Measurements from ENCODE around the gene COPB2.

- no peak for TF ChIP-seq CTCF (IDR thresholded peaks at IDR 0.05)
- no peak for TF ChIP-seq POLR2A (IDR thresholded peaks at IDR 0.05)
Observed at GRCh38 chr3:139354661-139355060, 34.8 kb downstream of the COPB2 start.
